CD4-positive, alpha-beta T cell treated with Interleukin-17A for 1 hour (primary cell): Measurements from ENCODE around the gene VASP.
"Not testable (repeated sequence)": the region's sequence is repeated elsewhere in the genome, so short reads cannot be mapped to it uniquely, and the experiment has no call there.

Experiments used
- DNase-seq: peaks from one replicate; pipeline ENCODE4 v3.0.0-alpha.2; 2020

VASP gene

GRCh38 chr19:45497791-45498190, 9.5 kb upstream of the VASP start:
- DNase-seq = no peak

DNA sequence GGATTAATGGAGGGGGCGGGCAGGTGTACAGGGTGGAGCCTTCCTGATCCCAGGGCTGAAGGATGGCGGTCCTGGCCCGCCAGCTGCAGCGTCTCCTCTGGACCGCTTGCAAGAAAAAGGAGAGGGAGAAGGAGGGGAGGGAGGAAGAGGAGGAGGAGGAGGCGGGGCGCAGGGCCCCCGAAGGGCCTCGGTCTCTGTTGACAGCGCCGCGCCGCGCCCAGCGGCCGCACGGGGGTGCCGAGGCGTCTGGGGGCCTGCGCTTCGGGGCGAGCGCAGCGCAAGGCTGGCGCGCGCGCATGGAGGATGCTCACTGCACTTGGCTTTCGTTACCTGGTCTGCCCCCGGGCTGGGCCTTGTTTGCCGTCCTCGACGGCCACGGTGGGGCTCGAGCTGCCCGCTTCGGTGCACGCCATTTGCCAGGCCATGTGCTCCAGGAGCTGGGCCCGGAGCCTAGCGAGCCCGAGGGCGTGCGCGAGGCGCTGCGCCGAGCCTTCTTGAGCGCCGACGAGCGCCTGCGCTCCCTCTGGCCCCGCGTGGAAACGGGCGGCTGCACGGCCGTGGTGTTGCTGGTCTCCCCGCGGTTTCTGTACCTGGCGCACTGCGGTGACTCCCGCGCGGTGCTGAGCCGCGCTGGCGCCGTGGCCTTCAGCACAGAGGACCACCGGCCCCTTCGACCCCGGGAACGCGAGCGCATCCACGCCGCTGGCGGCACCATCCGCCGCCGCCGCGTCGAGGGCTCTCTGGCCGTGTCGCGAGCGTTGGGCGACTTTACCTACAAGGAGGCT, 8.7 kb upstream of the VASP start, which contains the start of gene PPM1N:
TSS of gene PPM1N (plus strand) at position 33 of the 785 bp plus-strand sequence. CDS start at position 63, 30 bp downstream.
- DNase-seq = peak; percentile 74

DNA sequence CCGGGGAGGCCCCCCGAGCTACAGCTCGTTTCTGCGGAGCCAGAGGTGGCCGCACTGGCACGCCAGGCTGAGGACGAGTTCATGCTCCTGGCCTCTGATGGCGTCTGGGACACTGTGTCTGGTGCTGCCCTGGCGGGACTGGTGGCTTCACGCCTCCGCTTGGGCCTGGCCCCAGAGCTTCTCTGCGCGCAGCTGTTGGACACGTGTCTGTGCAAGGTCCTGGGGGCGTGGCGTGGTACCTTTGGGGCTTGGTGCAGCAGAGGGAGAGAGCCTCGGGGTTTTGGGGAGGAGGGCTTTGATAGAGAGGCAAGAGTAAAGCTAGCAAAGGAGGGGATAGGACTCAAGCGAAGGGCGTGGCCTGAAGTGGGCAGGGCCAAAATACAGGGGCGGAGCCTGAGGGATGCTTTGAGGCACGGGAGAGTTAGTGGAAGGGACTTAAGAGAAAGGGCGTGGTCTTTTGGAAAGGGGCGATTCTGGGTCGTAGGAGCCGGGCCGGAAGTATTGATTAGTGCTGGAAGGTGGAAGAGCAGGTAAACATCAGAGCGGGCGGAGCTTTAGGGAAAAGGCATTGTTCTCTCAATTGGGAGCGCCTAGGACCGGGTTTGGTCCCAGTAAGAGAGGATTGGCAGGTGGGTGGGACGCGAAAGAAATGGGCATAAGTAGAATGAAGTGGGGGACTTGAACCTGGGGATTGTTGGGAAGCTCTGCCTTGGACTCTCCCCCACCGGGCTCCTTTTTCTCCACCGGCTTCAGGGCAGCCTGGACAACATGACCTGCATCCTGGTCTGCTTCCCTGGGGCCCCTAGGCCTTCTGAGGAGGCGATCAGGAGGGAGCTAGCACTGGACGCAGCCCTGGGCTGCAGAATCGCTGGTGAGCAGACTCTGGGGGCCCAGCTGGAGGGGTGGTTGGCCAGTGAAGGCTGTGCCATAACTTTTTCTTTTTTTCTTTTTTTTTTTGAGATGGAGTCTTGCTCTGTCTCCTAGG, 7.8 kb upstream of the VASP start:
- DNase-seq = peak; percentile 79

GRCh38 chr19:45500918-45501729, 6.2 kb upstream of the VASP start:
- no peak for DNase-seq

DNA sequence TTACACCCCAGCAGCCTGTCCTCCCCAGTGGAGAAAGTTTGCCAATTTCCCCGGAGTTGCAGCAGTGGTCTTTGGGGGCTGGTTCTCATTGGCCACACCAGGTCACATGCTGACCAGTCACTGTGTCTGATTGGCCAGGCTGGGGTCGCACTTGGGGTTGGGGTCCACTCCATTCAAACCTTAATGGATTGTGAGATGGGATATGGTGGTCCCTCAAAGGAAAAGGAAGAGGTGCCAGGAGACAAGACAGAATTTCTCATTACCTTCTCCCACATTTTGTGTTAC, 5.6 kb upstream of the VASP start:
- DNase-seq = no peak

GRCh38 chr19:45502111-45502510, 5.2 kb upstream of the VASP start:
- no peak for DNase-seq

DNA sequence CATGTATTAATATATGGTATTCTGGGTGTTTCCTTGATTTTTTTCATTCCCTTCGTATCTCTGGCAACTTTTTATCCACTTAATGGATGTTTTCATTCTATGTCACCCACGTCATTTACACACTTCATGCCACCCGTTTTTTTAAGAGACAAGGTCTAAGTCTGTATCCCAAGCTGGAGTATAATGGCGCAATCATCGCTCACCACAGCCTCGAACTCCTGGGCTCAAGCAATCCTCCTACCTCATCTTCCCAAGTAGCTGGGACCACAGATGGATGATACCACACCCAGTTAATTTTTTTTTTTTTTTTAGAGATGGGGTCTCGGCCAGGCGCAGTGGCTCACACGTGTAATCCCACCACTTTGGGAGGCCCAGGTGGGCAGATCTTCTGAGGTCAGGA, 3.4 kb upstream of the VASP start:
- no peak for DNase-seq

- no peak for DNase-seq
Observed at GRCh38 chr19:45505151-45505995, 1.9 kb upstream of the VASP start.

- no peak for DNase-seq
Observed at GRCh38 chr19:45505996-45506245, 1.4 kb upstream of the VASP start.

GRCh38 chr19:45506246-45506988, 862 bp upstream of the VASP start:
- peak; percentile 95 for DNase-seq

DNA sequence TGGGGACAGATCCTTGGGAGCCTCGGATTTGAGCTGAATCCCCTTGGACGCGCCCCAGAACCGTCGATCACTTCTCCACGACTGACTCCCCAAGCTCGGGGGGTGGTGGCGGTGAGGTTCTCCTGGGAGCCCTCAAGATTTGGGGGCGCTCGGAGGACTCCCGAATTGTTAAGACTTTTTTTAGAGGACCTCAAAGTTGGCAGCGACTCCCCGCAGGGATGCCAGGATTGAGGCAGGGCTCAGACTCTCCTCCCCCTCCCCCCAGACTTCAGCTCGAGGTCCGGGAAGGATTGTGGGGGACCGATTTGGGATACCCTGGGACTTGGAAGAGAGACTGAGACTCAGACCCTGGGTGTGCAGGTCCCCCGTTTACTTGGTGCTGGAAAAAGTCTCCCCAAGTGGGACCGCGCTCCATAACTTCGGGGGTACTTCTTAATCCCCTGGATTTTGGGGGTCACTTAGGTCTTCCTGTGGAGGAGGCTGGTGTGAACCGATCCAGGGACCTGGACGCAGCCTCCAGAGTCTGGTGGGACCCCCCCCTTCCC, 665 bp downstream of the VASP start:
- DNase-seq = no peak

- DNase-seq = no peak
Observed at GRCh38 chr19:45508417-45508860, 1.2 kb downstream of the VASP start.

- peak; percentile 61 for DNase-seq
Observed at GRCh38 chr19:45508861-45509691, 1.8 kb downstream of the VASP start.

DNA sequence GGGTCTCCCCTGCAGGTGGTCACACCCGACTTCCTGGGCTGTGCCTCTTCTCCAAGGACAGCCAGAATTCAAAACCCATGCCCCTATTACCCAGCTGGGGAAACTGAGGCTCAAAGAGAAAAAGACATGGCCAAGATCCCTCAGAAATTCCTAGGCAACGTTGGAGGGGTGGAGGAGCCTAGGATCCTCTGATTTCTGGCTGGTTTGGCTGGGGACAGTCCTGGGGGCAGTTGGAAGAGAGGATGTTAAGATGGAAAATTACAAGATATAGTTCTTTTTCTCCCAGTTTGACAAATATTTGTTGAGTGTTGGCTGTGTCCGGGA, 2.4 kb downstream of the VASP start:
- DNase-seq = no peak

DNA sequence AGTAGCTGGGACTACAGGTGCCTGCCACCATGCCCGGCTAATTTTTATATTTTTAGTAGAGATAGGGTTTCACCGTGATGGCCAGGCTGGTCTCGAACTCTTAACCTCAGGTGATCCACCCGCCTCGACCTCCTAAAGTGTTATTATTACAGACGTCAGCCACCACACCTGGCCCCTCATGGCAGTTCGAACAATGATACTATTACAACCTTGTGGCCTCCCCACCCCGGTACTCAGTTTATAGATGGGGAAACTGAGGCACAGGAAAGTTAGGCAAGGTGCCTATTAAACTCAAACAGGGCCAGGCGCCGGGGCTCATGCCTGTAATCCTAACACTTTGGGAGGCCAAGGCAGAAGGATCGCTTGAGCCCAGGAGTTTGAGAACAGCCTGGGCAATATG, 3.1 kb downstream of the VASP start:
- DNase-seq = not testable (repeated sequence)

- DNase-seq = no peak
Observed at GRCh38 chr19:45511074-45511473, 3.8 kb downstream of the VASP start.

GRCh38 chr19:45512881-45513483, 5.7 kb downstream of the VASP start:
- DNase-seq = no peak

DNA sequence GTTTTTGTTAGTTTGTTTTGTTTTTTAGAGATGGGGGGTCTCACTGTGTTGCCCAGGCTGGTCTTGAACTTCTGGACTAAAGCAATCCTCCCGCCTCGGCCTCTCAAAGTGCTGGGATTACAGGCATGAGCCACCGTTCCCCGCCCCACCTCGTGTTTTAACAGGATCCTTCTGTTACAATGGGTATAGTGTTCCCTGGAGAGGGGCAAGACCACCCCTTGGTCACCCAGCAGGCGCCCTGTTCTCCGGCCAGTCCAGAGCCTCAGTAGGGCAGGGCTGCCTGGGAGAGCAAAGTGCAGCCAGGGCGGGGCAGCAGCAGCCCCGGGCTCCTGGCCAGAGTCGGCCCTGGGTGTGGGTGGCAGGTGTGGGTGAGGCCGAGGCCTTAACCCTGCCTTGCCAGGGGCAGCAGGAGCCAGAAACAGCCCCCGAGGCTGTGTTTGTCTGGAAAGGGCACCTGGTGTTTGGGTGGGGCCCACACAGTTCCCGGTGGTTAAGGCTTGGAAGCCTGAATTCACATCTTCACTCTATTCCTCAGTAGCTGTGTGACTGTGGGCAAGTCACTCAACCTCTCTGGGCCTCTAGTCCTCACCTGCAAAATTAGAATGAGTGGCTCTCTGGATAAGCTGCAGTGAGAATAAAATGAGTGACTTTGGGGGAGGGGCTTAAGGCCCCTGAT, 7.2 kb downstream of the VASP start:
- no peak for DNase-seq

DNA sequence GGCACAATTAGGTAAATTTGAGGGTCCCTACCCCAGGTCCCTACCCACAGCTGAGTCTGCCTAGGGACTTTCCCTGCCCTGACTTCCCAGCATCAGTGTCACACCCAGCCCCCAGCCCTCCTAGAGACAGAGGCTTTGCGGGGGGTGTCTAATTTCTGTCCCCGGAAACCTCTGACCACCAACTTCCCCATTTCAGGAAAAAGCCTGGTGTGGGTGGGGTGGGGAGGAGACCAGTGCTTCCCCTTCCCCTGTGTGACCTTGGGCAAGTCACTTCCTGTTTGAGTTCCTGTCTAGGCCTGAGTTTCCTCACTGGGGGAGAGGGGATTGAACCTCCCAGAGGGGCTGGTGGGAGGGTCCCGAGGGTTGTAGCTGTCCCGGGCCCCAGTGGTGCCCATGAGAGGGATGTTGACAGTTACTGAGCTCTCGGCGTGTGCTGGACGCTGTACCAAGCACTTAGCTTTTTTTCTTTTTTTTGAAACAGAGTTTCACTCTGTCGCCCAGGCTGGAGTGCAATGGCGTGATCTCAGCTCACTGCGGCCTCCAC, 7.9 kb downstream of the VASP start:
- peak; percentile 62 for DNase-seq
